Thymus (tissue), 11 donors: ENCODE data around the gene GPSM3. TPM values are rescaled to one million over a fixed set of nuclear protein-coding genes. Genes with fewer than 3 reads are reported as not detected.

Experiments used
- DNase-seq, 9 donors: peaks; one replicate each; pipeline ENCODE4 v3.0.0-alpha.2; 2013; ENCODE audit warnings: low spot score in 9 of 9, low read depth in 6 of 9, missing footprints in 1 of 9
- H3K27ac ChIP-seq, 2 donors: one replicate each; pipeline ENCODE4 v1.5.1; 2013; ENCODE audit warnings: control low read depth in 1 of 2, low read depth in 1 of 2, low read length in 1 of 2, mild to moderate bottlenecking in 1 of 2, moderate library complexity in 1 of 2
- H3K27me3 ChIP-seq, 2 donors: one replicate each; pipeline ENCODE4 v1.5.1; 2013; ENCODE audit warnings: low read length in 1 of 2; ENCODE audit not compliant: control insufficient read depth in 2 of 2, insufficient read depth in 1 of 2
- H3K36me3 ChIP-seq, 2 donors: one replicate each; pipeline ENCODE4 v1.5.1; 2013; ENCODE audit warnings: low read length in 1 of 2, mild to moderate bottlenecking in 1 of 2, moderate library complexity in 1 of 2; ENCODE audit not compliant: control insufficient read depth in 2 of 2, insufficient read depth in 2 of 2
- H3K4me1 ChIP-seq, 2 donors: one replicate each; pipeline ENCODE4 v1.5.1; 2013; ENCODE audit warnings: low read length in 2 of 2; ENCODE audit not compliant: control insufficient read depth in 2 of 2, insufficient read depth in 2 of 2
- H3K4me3 ChIP-seq, 2 donors: one replicate each; pipeline ENCODE4 v1.5.1; 2013; ENCODE audit warnings: low read length in 2 of 2, control low read depth in 1 of 2, mild to moderate bottlenecking in 1 of 2
- H3K9me3 ChIP-seq, 2 donors: one replicate each; pipeline ENCODE4 v1.5.1; 2013; ENCODE audit warnings: low read length in 1 of 2, mild to moderate bottlenecking in 1 of 2; ENCODE audit not compliant: control insufficient read depth in 2 of 2, insufficient read depth in 1 of 2
- WGBS: extraction: QIAGEN DNeasy Blood & Tissue Kit; methylation state at CpG from one replicate; pipeline ENCODE4 v1.1.7; 2013; 5-methylcytosine and 5-hydroxymethylcytosine counted together
- polyA plus RNA-seq: library from polyadenylated mRNA; stranded (reverse); fragments of 200-250 nt; gene quantifications from one replicate; pipeline ENCODE4 v1.2.3, GENCODE V29; 2013
- total RNA-seq: library from RNA; stranded (reverse); fragments of 120-200 nt; gene quantifications from one replicate; pipeline ENCODE4 v1.2.4, GENCODE V29; 2013
- donor health status: healthy.

Gene GPSM3
- total and polyA plus RNA-seq, 2 donors = 130 to 146 TPM

- Histone ChIP-seq H3K4me1 (peaks cover 23 to 47% of the 10 kb centered on the region in 2 donors), H3K36me3 (peaks cover 18 to 21% of the 10 kb centered on the region in 2 donors), H3K9me3 (peaks cover 0 to 4% of the 10 kb centered on the region in 2 donors), H3K4me3 (no peak overlapping the region), H3K27ac (no peak overlapping the region), H3K27me3 (no peaks in the 10 kb centered on the region)
- WGBS = 96% methylated on average over 1 of the region's 1 CpG
- DNase-seq = no peak
These were observed 18.0 kb downstream of the GPSM3 start for GRCh38 chr6:32174416-32174815.

- Histone ChIP-seq H3K27ac (peak overlapping the region; percentile 8 to 54), H3K4me3 (no peak overlapping the region), H3K4me1 (peaks cover 20 to 37% of the 10 kb centered on the region in 2 donors), H3K27me3 (no peaks in the 10 kb centered on the region), H3K9me3 (peaks cover 0 to 4% of the 10 kb centered on the region in 2 donors), H3K36me3 (peaks cover 30 to 33% of the 10 kb centered on the region in 2 donors)
- no peak for DNase-seq
- 80% methylated on average over 4 of the region's 4 CpGs for WGBS
These were observed 19.3 kb downstream of the GPSM3 start for GRCh38 chr6:32173051-32173727.

DNA sequence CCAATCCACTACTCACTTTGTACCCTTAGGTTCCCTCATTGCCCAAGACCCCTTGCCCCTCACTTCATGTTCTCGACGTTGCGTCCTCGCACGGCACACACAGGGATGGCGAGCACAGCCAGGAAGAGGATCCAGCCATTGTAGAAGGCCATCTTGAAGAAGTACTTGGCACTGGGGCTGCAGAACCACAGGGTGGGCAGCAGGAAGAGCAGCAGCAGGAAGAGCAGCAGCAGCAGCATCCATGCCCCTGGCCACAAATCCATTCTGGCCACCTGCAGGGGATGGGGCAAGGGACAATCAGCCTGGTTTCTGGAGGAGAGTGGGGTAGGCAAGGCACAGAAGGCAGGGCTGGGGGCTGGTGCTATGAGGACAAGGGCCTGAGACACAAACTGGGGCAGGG lies 21.2 kb downstream of the GPSM3 start:
- H3K27ac ChIP-seq = no peak overlapping the region
- H3K4me1 ChIP-seq = peaks cover 12 to 23% of the 10 kb centered on the region in 2 donors
- whole genome bisulfite sequencing = 98% methylated on average over 6 of the region's 6 CpGs
- no peak overlapping the region for H3K4me3 ChIP-seq
- H3K27me3 ChIP-seq = no peaks in the 10 kb centered on the region
- no peak for DNase-seq
- peaks cover 47 to 51% of the 10 kb centered on the region in 2 donors for H3K36me3 ChIP-seq
- peaks cover 0 to 4% of the 10 kb centered on the region in 2 donors for H3K9me3 ChIP-seq

DNA sequence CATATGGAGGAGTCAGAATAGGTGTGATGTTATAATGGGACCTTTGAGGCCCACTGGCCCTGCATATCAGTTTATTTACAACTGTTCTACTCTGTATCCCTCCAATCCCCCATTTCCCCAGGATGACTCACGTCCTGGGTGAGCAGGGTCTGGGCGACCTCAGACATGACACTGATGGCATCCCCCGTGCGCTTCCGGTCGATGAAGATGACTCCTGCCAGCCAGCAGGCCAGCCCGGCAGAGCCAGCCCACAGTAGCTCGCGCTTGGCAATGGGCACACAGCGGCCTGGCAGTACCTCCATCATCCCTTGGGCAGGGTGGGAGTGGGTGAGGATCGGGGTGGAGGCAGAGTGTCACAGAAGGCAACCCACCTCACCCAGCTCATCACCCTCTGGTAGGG lies 22.1 kb downstream of the GPSM3 start:
- DNase-seq = no peak
- Histone ChIP-seq H3K9me3 (no peaks in the 10 kb centered on the region), H3K4me1 (peaks cover 9 to 18% of the 10 kb centered on the region in 2 donors), H3K27me3 (no peaks in the 10 kb centered on the region), H3K36me3 (peaks cover 53 to 56% of the 10 kb centered on the region in 2 donors), H3K27ac (no peak overlapping the region), H3K4me3 (no peak overlapping the region)
- 98% methylated on average over 11 of the region's 11 CpGs for WGBS

GRCh38 chr6:32168807-32169591 lies 23.4 kb downstream of the GPSM3 start:
- H3K4me1 ChIP-seq = peaks cover 0 to 13% of the 10 kb centered on the region in 2 donors
- WGBS = 97% methylated on average over 11 of the region's 11 CpGs
- H3K27ac ChIP-seq = no peak overlapping the region
- H3K9me3 ChIP-seq = no peaks in the 10 kb centered on the region
- H3K36me3 ChIP-seq = peaks cover 56 to 57% of the 10 kb centered on the region in 2 donors
- no peak overlapping the region for H3K4me3 ChIP-seq
- H3K27me3 ChIP-seq = no peaks in the 10 kb centered on the region
- DNase-seq = no peak

GRCh38 chr6:32168350-32168749 lies 24.1 kb downstream of the GPSM3 start:
- no peaks in the 10 kb centered on the region for H3K27me3 ChIP-seq
- no peak overlapping the region for H3K4me3 ChIP-seq
- H3K4me1 ChIP-seq = peaks cover 0 to 7% of the 10 kb centered on the region in 2 donors
- 90% methylated on average over 2 of the region's 2 CpGs for WGBS
- no peaks in the 10 kb centered on the region for H3K9me3 ChIP-seq
- DNase-seq = no peak
- H3K27ac ChIP-seq = no peak overlapping the region
- H3K36me3 ChIP-seq = peaks cover 56 to 62% of the 10 kb centered on the region in 2 donors

DNA sequence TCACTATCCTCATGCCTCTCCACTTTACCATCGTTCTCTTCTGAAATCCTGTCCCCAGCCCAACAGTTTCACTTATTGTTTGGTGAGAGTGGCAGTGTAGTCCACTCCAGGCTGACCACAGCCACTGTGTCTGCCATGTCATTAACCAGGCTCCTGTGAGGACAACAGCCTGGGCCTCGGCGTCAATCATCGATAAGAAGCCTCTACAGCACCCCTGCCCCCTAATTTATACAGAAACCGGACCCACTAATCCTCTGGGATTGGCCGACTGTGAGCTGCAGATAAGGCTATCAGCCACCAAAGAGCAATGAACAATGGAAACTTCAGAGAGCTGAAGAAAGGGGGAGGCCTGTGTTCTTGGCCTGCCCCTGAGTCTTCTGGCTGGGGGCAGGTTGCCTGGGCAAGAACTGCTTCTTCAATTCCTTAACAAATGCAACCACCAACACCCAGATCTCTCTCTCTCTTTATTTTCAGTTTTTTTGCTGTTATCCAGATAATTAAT lies 24.6 kb downstream of the GPSM3 start:
- H3K27ac ChIP-seq = no peak overlapping the region
- 94% methylated on average over 6 of the region's 6 CpGs for WGBS
- no peak for DNase-seq
- H3K4me1 ChIP-seq = peaks cover 0 to 2% of the 10 kb centered on the region in 2 donors
- H3K9me3 ChIP-seq = no peaks in the 10 kb centered on the region
- H3K27me3 ChIP-seq = no peaks in the 10 kb centered on the region
- H3K36me3 ChIP-seq = peaks cover 61 to 67% of the 10 kb centered on the region in 2 donors
- H3K4me3 ChIP-seq = no peak overlapping the region

DNA sequence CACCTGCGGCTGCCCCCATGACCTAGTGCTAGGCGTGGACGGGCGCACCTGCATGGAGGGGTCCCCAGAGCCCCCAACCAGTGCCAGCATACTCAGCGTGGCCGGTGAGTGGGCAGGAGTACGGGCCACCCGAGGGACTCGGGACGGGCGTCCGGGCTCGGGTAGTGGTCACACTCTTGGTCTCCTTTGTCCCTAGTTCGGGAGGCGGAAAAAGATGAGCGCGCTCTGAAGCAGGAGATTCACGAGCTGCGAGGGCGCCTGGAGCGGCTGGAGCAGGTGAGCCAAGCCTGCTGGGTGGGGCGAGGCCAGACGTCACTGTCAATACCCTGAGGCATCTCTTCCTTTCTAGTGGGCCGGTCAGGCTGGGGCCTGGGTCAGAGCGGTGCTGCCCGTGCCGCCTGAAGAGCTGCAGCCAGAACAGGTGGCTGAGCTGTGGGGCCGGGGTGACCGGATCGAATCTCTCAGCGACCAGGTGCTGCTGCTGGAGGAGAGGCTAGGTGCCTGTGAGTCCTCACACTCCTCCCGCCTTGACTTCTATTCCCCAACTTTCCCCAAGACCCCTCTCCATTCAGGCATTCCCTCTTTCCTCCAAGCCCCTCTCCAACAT lies 25.2 kb downstream of the GPSM3 start:
- Histone ChIP-seq H3K27me3 (no peaks in the 10 kb centered on the region), H3K36me3 (peaks cover 67 to 69% of the 10 kb centered on the region in 2 donors), H3K27ac (no peak overlapping the region), H3K4me1 (no peaks in the 10 kb centered on the region), H3K9me3 (no peaks in the 10 kb centered on the region), H3K4me3 (no peak overlapping the region)
- DNase-seq = no peak
- WGBS = 97% methylated on average over 32 of the region's 32 CpGs
